T-helper 2 cell treated with Interferon-gamma antibody and Interleukin-4, amounts not matched to agents 100 ng/mL and 5 ng/mL, for 36 hours (primary cell): ENCODE measurements around the gene PLG. TPM values are rescaled to one million over a fixed set of nuclear protein-coding genes. Genes with fewer than 3 reads are reported as not detected.

Experiments used
- total RNA-seq: library from RNA; stranded (reverse); gene quantifications from 2 replicates; pipeline ENCODE4 v1.2.3, GENCODE V29; 2022

Gene PLG
- total RNA-seq, 1 donor from 2014 or later: not detected

Other genes with a start within 250 kb of the PLG start
- not detected in 2 replicates for gene LPA, start 38.0 kb upstream of the PLG start, total RNA-seq